ENCODE data around the gene CD99. TPM values are rescaled to one million over a fixed set of nuclear protein-coding genes. Genes with fewer than 3 reads are reported as not detected.

The CD99 gene
- total and polyA plus RNA-seq, 2 experiments from 2014 or later: 28.5 to 43.1 TPM

DNA sequence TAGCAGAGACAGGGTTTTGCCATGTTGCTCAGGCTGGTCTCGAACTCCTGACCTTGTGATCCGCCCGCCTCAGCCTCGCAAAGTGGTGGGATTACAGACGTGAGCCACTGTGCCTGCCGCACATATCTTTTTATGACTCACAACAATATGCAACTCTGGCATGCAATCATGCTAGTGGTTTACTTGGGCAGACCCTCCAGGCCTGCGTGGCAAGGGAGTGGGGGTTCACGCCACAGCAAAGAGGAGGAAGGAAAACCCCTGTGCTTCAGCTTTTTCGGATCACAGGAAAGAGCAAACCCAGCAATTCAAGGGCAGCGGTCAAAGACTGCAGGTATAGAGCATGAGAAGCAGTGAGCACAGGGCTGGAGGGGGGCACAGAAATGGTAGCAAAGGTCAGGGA, 48.3 kb upstream of the CD99 start (continued):
- TF ChIP-seq, protein P1, sequence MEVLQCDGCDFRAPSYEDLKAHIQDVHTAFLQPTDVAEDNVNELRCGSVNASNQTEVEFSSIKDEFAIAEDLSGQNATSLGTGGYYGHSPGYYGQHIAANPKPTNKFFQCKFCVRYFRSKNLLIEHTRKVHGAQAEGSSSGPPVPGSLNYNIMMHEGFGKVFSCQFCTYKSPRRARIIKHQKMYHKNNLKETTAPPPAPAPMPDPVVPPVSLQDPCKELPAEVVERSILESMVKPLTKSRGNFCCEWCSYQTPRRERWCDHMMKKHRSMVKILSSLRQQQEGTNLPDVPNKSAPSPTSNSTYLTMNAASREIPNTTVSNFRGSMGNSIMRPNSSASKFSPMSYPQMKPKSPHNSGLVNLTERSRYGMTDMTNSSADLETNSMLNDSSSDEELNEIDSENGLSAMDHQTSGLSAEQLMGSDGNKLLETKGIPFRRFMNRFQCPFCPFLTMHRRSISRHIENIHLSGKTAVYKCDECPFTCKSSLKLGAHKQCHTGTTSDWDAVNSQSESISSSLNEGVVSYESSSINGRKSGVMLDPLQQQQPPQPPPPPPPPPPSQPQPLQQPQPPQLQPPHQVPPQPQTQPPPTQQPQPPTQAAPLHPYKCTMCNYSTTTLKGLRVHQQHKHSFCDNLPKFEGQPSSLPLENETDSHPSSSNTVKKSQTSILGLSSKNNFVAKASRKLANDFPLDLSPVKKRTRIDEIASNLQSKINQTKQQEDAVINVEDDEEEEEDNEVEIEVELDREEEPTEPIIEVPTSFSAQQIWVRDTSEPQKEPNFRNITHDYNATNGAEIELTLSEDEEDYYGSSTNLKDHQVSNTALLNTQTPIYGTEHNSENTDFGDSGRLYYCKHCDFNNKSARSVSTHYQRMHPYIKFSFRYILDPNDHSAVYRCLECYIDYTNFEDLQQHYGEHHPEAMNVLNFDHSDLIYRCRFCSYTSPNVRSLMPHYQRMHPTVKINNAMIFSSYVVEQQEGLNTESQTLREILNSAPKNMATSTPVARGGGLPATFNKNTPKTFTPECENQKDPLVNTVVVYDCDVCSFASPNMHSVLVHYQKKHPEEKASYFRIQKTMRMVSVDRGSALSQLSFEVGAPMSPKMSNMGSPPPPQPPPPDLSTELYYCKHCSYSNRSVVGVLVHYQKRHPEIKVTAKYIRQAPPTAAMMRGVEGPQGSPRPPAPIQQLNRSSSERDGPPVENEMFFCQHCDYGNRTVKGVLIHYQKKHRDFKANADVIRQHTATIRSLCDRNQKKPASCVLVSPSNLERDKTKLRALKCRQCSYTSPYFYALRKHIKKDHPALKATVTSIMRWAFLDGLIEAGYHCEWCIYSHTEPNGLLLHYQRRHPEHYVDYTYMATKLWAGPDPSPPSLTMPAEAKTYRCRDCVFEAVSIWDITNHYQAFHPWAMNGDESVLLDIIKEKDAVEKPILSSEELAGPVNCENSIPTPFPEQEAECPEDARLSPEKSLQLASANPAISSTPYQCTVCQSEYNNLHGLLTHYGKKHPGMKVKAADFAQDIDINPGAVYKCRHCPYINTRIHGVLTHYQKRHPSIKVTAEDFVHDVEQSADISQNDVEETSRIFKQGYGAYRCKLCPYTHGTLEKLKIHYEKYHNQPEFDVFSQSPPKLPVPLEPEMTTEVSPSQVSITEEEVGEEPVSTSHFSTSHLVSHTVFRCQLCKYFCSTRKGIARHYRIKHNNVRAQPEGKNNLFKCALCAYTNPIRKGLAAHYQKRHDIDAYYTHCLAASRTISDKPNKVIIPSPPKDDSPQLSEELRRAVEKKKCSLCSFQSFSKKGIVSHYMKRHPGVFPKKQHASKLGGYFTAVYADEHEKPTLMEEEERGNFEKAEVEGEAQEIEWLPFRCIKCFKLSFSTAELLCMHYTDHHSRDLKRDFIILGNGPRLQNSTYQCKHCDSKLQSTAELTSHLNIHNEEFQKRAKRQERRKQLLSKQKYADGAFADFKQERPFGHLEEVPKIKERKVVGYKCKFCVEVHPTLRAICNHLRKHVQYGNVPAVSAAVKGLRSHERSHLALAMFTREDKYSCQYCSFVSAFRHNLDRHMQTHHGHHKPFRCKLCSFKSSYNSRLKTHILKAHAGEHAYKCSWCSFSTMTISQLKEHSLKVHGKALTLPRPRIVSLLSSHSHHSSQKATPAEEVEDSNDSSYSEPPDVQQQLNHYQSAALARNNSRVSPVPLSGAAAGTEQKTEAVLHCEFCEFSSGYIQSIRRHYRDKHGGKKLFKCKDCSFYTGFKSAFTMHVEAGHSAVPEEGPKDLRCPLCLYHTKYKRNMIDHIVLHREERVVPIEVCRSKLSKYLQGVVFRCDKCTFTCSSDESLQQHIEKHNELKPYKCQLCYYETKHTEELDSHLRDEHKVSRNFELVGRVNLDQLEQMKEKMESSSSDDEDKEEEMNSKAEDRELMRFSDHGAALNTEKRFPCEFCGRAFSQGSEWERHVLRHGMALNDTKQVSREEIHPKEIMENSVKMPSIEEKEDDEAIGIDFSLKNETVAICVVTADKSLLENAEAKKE (CRISPR knock-in tag; IDR thresholded peaks at IDR 0.05): no peak
- TF ChIP-seq NANOG (IDR thresholded peaks at IDR 0.05; ENCODE audit: borderline replicate concordance) (no peak), ZNF114 (CRISPR knock-in tag; IDR thresholded peaks at IDR 0.05) (no peak), STAT1 (IDR thresholded peaks at IDR 0.05; ENCODE audit: unreplicated experiment) (no peak), CREB1 (CRISPR knock-in tag; IDR thresholded peaks at IDR 0.05; ENCODE audit: low read depth) (no peak), ZNF331 (CRISPR knock-in tag; IDR thresholded peaks at IDR 0.05; ENCODE audit: low read depth) (no peak)

DNA sequence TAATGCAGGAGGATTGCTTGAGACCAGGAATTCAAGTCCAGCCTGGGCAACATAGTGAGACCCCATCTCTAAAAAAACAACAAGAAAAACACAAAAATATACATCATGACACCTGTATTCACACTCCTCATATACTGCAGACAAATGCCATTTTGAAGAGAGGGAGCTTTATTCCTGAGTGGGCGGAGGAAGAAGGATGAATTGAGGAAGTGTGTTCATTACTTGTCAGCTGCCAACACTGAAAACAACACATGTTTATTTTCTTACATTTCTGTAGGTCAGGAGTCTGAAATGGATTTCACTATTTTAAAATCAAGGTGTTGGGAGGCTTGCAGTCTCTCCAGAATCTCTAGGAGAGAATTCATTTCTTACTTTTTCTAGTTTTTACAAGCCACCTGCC, 47.2 kb upstream of the CD99 start:
- Histone ChIP-seq H3F3A (replicated peaks; ENCODE audit: low read depth) (peaks cover 9% of the 10 kb centered on the region; the same call in 1 of the 2 replicates), H2AFZ (no peak overlapping the region), H3K4me3 (no peak overlapping the region), H3K27me3 (ENCODE audit: insufficient read depth) (no peaks in the 10 kb centered on the region), H3K27ac (ENCODE audit: low read depth) (no peak overlapping the region), H3K36me3 (ENCODE audit: insufficient read depth) (peaks cover 5% of the 10 kb centered on the region; the same call in 1 of the 2 replicates), H4K20me1 (replicated peaks; ENCODE audit: insufficient read depth) (peaks cover 11% of the 10 kb centered on the region), H3K4me1 (ENCODE audit: insufficient read depth) (no peaks in the 10 kb centered on the region), H3K4me2 (no peak overlapping the region), H3K9me2 (ENCODE audit: insufficient read depth) (no peaks in the 10 kb centered on the region), H3K79me2 (replicated peaks; ENCODE audit: insufficient read depth) (no peaks in the 10 kb centered on the region)
- peaks cover 45% of the 10 kb centered on the region for H3K36me3 Mint-ChIP-seq (ENCODE audit: low read depth)
- H3K9me3 Mint-ChIP-seq: no peaks in the 10 kb centered on the region; the same call in 2 of the 3 replicates
- no peaks in the 10 kb centered on the region; the same call in 2 of the 3 replicates for H3K4me1 Mint-ChIP-seq
- ATAC-seq (no peak), DNase-seq (ENCODE audit: low spot score) (no peak)
- peaks cover 5% of the 10 kb centered on the region for H3K27me3 Mint-ChIP-seq (ENCODE audit: insufficient read depth, low read depth, poor library complexity)
- no peak overlapping the region for H3K4me3 Mint-ChIP-seq
- H3K27ac Mint-ChIP-seq: no peak overlapping the region
- TF ChIP-seq, protein P1 (CRISPR knock-in tag; IDR thresholded peaks at IDR 0.05): no peak
- TF ChIP-seq ZNF331 (CRISPR knock-in tag; IDR thresholded peaks at IDR 0.05; ENCODE audit: low read depth): no peak
